ENCODE data around the gene OR10H3.
"Not testable (repeated sequence)": the region's sequence is repeated elsewhere in the genome, so short reads cannot be mapped to it uniquely, and the experiment has no call there.

The OR10H3 gene

GRCh38 chr19:15737722-15738121 is at the start of gene OR10H3:
Gene OR10H3, plus strand, starts transcription at chr19:15737985. Its CDS starts 3,408 bp downstream, at chr19:15741393.
- no peak for DNase-seq

GRCh38 chr19:15696654-15697194 is 41.1 kb upstream of the OR10H3 start:
- no peak for DNase-seq

- DNase-seq = no peak
Observed at GRCh38 chr19:15701757-15702533, 35.8 kb upstream of the OR10H3 start.

GRCh38 chr19:15702534-15702930 is 35.3 kb upstream of the OR10H3 start:
- no peak for DNase-seq

- no peak for DNase-seq
Observed at GRCh38 chr19:15714638-15715037, 23.1 kb upstream of the OR10H3 start.

GRCh38 chr19:15715642-15716041 is 22.1 kb upstream of the OR10H3 start:
- no peak for DNase-seq

- DNase-seq = no peak
Observed at GRCh38 chr19:15717809-15718208, 20.0 kb upstream of the OR10H3 start.

GRCh38 chr19:15721268-15721667 is 16.5 kb upstream of the OR10H3 start:
- DNase-seq = no peak

- DNase-seq = no peak
Observed at GRCh38 chr19:15722956-15723355, 14.8 kb upstream of the OR10H3 start.

GRCh38 chr19:15727724-15728123 is 10.1 kb upstream of the OR10H3 start, which contains the start of gene OR10H2:
Gene OR10H2, plus strand, starts transcription at chr19:15728024. Its CDS starts 20 bp downstream, at chr19:15728044.
- DNase-seq = no peak

- no peak for DNase-seq
Observed at GRCh38 chr19:15730538-15730937, 7.2 kb upstream of the OR10H3 start.

GRCh38 chr19:15732388-15732787 is 5.4 kb upstream of the OR10H3 start:
- DNase-seq = no peak

- no peak for DNase-seq
Observed at GRCh38 chr19:15733895-15734294, 3.9 kb upstream of the OR10H3 start.

GRCh38 chr19:15740785-15741184 is 3.0 kb downstream of the OR10H3 start:
- DNase-seq = no peak

GRCh38 chr19:15748239-15748638 is 10.5 kb downstream of the OR10H3 start:
- no peak for DNase-seq

- DNase-seq = no peak
Observed at GRCh38 chr19:15758379-15758778, 20.6 kb downstream of the OR10H3 start.

- no peak for DNase-seq
Observed at GRCh38 chr19:15759962-15760565, 22.3 kb downstream of the OR10H3 start.

- DNase-seq = no peak
Observed at GRCh38 chr19:15769586-15769985, 31.8 kb downstream of the OR10H3 start.

GRCh38 chr19:15774159-15774558 is 36.4 kb downstream of the OR10H3 start:
- DNase-seq = not testable (repeated sequence)

- DNase-seq = no peak
Observed at GRCh38 chr19:15775249-15775648, 37.5 kb downstream of the OR10H3 start.

- DNase-seq = no peak
Observed at GRCh38 chr19:15776264-15776663, 38.5 kb downstream of the OR10H3 start.

- DNase-seq = no peak
Observed at GRCh38 chr19:15776991-15777970, 39.5 kb downstream of the OR10H3 start.

Data from stimulated activated CD4-positive, alpha-beta T cell treated with anti-CD3 and anti-CD28 coated beads, Interleukin-4, amount 100 ng/mL, for 4 hours (primary cell).